OCI-M2 (cell line): ENCODE data around the gene SSX1.
"Not testable (repeated sequence)": the region's sequence is repeated elsewhere in the genome, so short reads cannot be mapped to it uniquely, and the experiment has no call there.

Experiments used
- DNase-seq: peaks from one replicate; lab custom pipeline; 2025; ENCODE audit not compliant: unreplicated experiment; lab: John Stamatoyannopoulos, UW

The SSX1 gene

DNA sequence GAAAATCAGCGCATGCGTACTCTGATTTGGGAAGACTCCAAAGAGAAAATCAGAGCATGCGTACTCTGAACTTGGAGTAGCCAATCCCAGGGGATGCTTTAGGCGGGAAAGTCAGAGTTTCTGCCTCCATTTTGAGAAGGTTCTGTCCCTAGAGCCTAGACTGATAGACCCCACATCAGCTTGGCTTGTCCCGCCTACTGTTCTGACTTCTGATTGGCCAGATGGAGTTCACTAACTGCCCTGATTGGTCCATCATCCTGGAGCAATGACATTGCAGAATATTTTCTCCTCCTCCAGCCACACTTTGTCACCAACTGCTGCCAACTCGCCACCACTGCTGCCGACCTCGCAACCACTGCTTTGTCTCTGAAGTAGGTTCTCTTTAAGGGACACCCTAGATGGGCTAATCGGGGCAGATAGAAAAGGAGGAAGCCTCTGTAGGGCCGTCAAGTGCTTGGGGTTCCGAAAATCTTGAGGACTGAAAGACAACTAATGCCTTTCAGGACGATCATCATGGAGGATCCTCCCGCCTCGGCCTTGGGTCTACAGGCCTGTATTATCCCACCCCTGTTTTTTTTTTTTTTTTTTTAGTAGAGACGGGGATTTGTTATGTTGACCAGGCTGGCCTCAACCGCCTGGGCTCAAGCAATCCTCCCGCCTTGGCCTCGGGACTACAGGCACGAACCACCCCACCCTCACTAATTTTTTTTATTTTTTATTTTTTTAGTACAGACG is at the start of gene SSX1:
SSX1 (plus strand) TSS at position 331 of the 735 bp plus-strand sequence. CDS start 1,850 bp downstream, outside the sequence.
- DNase-seq = not testable (repeated sequence)

- not testable (repeated sequence) for DNase-seq
Measured at GRCh38 chrX:48214341-48214740, 40.9 kb upstream of the SSX1 start.

DNA sequence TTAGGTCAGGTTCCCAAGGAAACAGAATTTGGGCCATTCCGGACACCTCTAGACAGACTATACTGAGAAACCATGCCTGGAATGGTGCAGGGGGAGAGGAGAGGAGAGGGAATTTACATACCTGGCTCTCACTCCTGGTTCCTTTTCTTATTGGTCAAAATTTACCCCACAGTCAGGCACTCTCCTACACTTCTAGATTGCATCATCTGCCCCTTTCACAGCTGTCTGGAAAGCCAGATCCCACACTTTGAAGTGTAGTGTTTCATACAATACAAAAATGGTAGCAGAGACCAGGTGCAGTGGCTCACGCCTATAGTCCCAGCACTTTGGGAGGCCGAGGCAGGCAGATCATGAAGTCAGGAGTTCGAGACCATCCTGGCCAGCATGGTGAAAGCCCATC is 31.0 kb upstream of the SSX1 start:
- not testable (repeated sequence) for DNase-seq

DNA sequence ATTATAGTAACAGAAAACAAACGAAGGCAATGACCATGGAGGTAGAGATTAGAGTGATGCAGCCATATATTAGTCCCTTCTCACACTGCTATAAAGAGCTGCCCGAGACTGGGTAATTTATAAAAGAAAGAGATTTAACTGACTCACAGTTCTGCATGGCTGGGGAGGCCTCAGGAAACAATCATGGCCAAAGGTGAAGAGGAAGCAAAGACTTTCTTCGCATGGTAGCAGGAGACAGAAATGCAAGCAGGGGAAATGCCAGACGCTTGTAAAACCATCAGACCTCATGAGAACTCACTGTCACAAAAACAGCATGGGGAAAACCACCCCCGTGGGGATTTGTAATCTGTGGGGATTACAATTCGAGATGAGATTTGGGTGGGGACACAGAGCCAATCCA is 2.2 kb upstream of the SSX1 start:
- DNase-seq = not testable (repeated sequence)

DNA sequence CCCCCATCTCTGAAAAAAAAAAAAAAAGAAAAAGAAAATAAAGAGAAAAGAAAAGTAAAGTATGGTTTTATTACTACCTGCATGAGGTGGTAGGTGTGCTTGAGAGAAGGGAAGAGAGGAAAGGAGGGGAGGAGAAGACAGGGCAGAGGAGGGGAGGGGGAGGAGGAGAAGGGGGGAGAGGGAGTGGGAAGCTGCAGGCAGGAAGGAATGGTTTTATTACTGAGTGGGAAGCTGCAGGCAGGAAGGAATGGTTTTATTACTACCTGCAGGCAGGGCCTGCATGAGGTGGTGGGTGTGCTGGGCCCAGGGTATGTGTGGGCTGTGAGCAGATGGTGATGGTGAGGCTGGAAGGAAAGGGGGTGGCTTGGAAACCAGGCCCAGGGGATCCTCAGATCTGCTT is 19.2 kb downstream of the SSX1 start:
- not testable (repeated sequence) for DNase-seq

DNA sequence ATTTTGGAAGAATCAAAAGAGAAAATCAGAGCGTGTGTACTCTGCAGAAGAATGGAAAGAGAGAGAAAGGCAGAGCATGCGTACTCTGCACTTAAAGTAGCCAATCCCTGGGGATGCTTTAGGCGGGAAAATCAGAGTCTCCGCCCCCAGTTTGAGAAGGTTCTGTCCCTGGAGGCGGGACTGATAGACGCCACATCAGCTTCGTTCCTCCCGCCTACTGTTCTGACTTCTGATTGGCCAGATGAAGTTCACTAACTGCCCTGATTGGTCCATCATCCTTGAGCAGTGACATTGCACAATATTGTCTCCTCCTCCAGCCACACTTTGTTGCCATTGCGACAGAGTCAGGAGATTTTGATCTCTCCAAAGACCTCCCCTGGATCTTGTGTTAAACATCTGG is 23.8 kb downstream of the SSX1 start:
- no peak for DNase-seq

- not testable (repeated sequence) for DNase-seq
Measured at GRCh38 chrX:48280729-48281128, 25.5 kb downstream of the SSX1 start.

DNA sequence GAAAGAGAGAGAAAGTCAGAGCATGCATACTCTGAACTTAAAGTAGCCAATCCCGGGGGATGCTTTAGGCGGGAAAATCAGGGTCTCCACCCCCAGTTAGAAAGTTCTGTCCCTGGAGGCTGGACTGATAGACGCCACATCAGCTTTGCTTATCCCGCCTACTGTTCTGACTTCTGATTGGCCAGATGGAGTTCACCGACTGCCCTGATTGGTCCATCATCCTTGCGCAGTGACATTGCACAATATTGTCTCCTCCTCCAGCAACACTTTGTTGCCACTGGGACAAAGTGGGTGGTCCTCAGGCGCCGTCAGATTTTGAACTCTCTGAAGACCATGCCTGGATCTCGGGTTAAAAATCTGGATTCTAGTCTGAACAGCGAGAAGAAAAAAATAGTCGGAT is 51.0 kb downstream of the SSX1 start:
- no peak for DNase-seq

- DNase-seq = not testable (repeated sequence)
Measured at GRCh38 chrX:48313996-48314395, 58.8 kb downstream of the SSX1 start.
